ENCODE results near the gene UBE2Q1. TPM values are rescaled to one million over a fixed set of nuclear protein-coding genes. Genes with fewer than 3 reads are reported as not detected.

The UBE2Q1 gene
- total RNA-seq, 1 experiment from 2014 or later, result 62.7 TPM

DNA sequence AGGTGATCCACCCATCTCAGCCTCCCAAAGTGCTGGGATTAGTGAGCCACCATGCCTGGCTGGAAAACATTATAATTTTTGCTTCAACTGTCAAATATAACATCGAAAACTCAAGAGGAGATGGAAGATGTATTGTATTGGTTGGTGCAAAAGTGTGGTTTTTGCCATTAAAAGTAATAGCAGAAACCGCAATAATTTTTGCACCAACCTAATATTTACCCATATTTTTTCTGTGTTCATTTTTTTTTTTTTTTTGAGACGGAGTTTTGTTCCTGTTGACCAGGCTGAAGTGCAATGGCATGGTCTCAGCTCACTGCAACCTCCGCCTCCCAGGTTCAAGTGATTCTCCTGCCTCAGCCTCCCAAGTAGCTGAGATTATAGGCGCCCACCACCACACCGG lies 29.2 kb downstream of the UBE2Q1 start (continued):
- TF ChIP-seq, protein P1, sequence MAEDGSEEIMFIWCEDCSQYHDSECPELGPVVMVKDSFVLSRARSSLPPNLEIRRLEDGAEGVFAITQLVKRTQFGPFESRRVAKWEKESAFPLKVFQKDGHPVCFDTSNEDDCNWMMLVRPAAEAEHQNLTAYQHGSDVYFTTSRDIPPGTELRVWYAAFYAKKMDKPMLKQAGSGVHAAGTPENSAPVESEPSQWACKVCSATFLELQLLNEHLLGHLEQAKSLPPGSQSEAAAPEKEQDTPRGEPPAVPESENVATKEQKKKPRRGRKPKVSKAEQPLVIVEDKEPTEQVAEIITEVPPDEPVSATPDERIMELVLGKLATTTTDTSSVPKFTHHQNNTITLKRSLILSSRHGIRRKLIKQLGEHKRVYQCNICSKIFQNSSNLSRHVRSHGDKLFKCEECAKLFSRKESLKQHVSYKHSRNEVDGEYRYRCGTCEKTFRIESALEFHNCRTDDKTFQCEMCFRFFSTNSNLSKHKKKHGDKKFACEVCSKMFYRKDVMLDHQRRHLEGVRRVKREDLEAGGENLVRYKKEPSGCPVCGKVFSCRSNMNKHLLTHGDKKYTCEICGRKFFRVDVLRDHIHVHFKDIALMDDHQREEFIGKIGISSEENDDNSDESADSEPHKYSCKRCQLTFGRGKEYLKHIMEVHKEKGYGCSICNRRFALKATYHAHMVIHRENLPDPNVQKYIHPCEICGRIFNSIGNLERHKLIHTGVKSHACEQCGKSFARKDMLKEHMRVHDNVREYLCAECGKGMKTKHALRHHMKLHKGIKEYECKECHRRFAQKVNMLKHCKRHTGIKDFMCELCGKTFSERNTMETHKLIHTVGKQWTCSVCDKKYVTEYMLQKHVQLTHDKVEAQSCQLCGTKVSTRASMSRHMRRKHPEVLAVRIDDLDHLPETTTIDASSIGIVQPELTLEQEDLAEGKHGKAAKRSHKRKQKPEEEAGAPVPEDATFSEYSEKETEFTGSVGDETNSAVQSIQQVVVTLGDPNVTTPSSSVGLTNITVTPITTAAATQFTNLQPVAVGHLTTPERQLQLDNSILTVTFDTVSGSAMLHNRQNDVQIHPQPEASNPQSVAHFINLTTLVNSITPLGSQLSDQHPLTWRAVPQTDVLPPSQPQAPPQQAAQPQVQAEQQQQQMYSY (CRISPR knock-in tag; IDR thresholded peaks at IDR 0.05), result no peak
- TF ChIP-seq SMAD4 (CRISPR knock-in tag; IDR thresholded peaks at IDR 0.05) (no peak), SP1 (CRISPR knock-in tag; conservative IDR thresholded peaks at IDR 0.05) (no peak)
- TF ChIP-seq, protein P2, sequence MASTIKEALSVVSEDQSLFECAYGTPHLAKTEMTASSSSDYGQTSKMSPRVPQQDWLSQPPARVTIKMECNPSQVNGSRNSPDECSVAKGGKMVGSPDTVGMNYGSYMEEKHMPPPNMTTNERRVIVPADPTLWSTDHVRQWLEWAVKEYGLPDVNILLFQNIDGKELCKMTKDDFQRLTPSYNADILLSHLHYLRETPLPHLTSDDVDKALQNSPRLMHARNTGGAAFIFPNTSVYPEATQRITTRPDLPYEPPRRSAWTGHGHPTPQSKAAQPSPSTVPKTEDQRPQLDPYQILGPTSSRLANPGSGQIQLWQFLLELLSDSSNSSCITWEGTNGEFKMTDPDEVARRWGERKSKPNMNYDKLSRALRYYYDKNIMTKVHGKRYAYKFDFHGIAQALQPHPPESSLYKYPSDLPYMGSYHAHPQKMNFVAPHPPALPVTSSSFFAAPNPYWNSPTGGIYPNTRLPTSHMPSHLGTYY (CRISPR knock-in tag; IDR thresholded peaks at IDR 0.05), result no peak
- TF ChIP-seq, protein P3, sequence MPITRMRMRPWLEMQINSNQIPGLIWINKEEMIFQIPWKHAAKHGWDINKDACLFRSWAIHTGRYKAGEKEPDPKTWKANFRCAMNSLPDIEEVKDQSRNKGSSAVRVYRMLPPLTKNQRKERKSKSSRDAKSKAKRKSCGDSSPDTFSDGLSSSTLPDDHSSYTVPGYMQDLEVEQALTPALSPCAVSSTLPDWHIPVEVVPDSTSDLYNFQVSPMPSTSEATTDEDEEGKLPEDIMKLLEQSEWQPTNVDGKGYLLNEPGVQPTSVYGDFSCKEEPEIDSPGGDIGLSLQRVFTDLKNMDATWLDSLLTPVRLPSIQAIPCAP (CRISPR knock-in tag; IDR thresholded peaks at IDR 0.05), result no peak

DNA sequence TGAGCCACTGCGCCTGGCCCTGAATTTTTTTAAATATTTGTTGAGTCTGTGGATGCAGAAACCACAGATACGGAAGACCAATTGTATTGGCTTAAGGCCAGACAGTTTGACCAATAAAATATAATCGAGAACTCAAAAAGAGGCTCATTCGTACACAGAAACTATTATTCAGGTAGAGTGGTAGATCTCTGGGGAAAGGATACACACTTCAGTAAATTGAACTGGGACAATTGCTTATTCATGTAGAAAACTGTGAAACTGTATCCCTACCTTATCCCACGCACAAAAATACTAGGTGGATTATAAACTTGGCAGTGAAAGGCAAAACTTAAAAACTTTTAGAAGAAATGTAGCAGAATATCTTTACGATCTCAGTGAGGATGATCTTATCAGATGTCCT lies 31.3 kb downstream of the UBE2Q1 start:
- CTCF ChIA-PET, result no interaction called here
- no peak overlapping the region for H3K4me3 Mint-ChIP-seq
- POLR2A ChIA-PET, result no interaction called here
- no peak for DNase-seq (ENCODE audit: low spot score)
- no peak for ATAC-seq
- no peaks in the 10 kb centered on the region for H3K27me3 Mint-ChIP-seq (ENCODE audit: low read depth)
- H3K27ac Mint-ChIP-seq, result no peak overlapping the region
- no peaks in the 10 kb centered on the region for H3K4me1 Mint-ChIP-seq
- H3K9me3 Mint-ChIP-seq, result peaks cover 7% of the 10 kb centered on the region
- TF ChIP-seq ZNF423 (CRISPR knock-in tag; IDR thresholded peaks at IDR 0.05) (no peak), CBFB (CRISPR knock-in tag; IDR thresholded peaks at IDR 0.05; ENCODE audit: low read depth) (no peak), NFE2L1 (CRISPR knock-in tag; IDR thresholded peaks at IDR 0.05) (no peak), KAT7 (CRISPR knock-in tag; IDR thresholded peaks at IDR 0.05; ENCODE audit: borderline replicate concordance) (no peak)
- TF ChIP-seq, protein P4, sequence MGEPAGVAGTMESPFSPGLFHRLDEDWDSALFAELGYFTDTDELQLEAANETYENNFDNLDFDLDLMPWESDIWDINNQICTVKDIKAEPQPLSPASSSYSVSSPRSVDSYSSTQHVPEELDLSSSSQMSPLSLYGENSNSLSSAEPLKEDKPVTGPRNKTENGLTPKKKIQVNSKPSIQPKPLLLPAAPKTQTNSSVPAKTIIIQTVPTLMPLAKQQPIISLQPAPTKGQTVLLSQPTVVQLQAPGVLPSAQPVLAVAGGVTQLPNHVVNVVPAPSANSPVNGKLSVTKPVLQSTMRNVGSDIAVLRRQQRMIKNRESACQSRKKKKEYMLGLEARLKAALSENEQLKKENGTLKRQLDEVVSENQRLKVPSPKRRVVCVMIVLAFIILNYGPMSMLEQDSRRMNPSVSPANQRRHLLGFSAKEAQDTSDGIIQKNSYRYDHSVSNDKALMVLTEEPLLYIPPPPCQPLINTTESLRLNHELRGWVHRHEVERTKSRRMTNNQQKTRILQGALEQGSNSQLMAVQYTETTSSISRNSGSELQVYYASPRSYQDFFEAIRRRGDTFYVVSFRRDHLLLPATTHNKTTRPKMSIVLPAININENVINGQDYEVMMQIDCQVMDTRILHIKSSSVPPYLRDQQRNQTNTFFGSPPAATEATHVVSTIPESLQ (CRISPR knock-in tag; IDR thresholded peaks at IDR 0.05), result no peak
- TF ChIP-seq, protein P5, sequence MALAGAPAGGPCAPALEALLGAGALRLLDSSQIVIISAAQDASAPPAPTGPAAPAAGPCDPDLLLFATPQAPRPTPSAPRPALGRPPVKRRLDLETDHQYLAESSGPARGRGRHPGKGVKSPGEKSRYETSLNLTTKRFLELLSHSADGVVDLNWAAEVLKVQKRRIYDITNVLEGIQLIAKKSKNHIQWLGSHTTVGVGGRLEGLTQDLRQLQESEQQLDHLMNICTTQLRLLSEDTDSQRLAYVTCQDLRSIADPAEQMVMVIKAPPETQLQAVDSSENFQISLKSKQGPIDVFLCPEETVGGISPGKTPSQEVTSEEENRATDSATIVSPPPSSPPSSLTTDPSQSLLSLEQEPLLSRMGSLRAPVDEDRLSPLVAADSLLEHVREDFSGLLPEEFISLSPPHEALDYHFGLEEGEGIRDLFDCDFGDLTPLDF (CRISPR knock-in tag; IDR thresholded peaks at IDR 0.05), result no peak
- TF ChIP-seq, protein P6, sequence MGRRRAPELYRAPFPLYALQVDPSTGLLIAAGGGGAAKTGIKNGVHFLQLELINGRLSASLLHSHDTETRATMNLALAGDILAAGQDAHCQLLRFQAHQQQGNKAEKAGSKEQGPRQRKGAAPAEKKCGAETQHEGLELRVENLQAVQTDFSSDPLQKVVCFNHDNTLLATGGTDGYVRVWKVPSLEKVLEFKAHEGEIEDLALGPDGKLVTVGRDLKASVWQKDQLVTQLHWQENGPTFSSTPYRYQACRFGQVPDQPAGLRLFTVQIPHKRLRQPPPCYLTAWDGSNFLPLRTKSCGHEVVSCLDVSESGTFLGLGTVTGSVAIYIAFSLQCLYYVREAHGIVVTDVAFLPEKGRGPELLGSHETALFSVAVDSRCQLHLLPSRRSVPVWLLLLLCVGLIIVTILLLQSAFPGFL (CRISPR knock-in tag; IDR thresholded peaks at IDR 0.05; ENCODE audit: borderline replicate concordance), result no peak
- H3K36me3 Mint-ChIP-seq, result no peaks in the 10 kb centered on the region

DNA sequence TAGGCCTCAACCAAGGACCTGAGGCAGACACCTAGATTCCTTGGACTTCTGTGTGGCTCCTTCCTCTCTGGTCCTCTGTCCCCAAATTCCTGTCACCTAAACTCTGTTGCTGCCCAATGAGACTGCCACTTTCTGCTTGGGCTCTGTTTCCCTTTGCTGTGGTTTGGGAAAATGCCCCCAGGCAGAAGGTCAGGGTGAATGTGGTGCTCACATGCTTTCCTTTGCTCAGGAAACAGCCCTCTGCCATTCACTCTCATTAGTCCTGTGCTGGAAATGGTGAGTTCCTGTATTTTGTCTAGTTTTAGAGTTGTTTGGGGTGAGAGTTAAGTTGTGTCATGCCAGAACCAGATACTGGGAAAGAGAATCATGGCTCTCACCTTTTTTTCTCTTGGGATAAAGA lies 33.6 kb downstream of the UBE2Q1 start:
- ChIA-PET CTCF (interaction anchor here (2.3 kb wide), 1 partner anchor 22 kb away, joined by 10 read pairs; no protein-coding TSS in a partner anchor), POLR2A (no interaction called here)
- ATAC-seq (no peak), DNase-seq (ENCODE audit: low spot score) (no peak)
- H3K27me3 Mint-ChIP-seq (ENCODE audit: low read depth), result no peaks in the 10 kb centered on the region
- H3K4me3 Mint-ChIP-seq, result no peak overlapping the region
- no peaks in the 10 kb centered on the region for H3K36me3 Mint-ChIP-seq
- no peak overlapping the region for H3K27ac Mint-ChIP-seq
- no peaks in the 10 kb centered on the region for H3K4me1 Mint-ChIP-seq
- no peaks in the 10 kb centered on the region for H3K9me3 Mint-ChIP-seq
- TF ChIP-seq, protein P7, sequence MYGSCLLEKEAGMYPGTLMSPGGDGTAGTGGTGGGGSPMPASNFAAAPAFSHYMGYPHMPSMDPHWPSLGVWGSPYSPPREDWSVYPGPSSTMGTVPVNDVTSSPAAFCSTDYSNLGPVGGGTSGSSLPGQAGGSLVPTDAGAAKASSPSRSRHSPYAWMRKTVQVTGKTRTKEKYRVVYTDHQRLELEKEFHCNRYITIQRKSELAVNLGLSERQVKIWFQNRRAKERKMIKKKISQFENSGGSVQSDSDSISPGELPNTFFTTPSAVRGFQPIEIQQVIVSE (CRISPR knock-in tag; IDR thresholded peaks at IDR 0.05; ENCODE audit: borderline replicate concordance), result no peak
- TF ChIP-seq, protein P8, sequence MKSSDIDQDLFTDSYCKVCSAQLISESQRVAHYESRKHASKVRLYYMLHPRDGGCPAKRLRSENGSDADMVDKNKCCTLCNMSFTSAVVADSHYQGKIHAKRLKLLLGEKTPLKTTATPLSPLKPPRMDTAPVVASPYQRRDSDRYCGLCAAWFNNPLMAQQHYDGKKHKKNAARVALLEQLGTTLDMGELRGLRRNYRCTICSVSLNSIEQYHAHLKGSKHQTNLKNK (CRISPR knock-in tag; IDR thresholded peaks at IDR 0.05), result no peak
- TF ChIP-seq PRRX2 (CRISPR knock-in tag; IDR thresholded peaks at IDR 0.05), result no peak
- TF ChIP-seq EMX1 (CRISPR knock-in tag; IDR thresholded peaks at IDR 0.05), result no peak
- TF ChIP-seq, protein P9, sequence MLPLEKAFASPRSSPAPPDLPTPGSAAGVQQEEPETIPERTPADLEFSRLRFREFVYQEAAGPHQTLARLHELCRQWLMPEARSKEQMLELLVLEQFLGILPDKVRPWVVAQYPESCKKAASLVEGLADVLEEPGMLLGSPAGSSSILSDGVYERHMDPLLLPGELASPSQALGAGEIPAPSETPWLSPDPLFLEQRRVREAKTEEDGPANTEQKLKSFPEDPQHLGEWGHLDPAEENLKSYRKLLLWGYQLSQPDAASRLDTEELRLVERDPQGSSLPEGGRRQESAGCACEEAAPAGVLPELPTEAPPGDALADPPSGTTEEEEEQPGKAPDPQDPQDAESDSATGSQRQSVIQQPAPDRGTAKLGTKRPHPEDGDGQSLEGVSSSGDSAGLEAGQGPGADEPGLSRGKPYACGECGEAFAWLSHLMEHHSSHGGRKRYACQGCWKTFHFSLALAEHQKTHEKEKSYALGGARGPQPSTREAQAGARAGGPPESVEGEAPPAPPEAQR (CRISPR knock-in tag; IDR thresholded peaks at IDR 0.05), result no peak
- TF ChIP-seq, protein P10, sequence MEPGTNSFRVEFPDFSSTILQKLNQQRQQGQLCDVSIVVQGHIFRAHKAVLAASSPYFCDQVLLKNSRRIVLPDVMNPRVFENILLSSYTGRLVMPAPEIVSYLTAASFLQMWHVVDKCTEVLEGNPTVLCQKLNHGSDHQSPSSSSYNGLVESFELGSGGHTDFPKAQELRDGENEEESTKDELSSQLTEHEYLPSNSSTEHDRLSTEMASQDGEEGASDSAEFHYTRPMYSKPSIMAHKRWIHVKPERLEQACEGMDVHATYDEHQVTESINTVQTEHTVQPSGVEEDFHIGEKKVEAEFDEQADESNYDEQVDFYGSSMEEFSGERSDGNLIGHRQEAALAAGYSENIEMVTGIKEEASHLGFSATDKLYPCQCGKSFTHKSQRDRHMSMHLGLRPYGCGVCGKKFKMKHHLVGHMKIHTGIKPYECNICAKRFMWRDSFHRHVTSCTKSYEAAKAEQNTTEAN (CRISPR knock-in tag; IDR thresholded peaks at IDR 0.05), result no peak
- TF ChIP-seq RORB (CRISPR knock-in tag; IDR thresholded peaks at IDR 0.05), result no peak
- TF ChIP-seq ZNF396 (CRISPR knock-in tag; IDR thresholded peaks at IDR 0.05; ENCODE audit: borderline replicate concordance), result no peak
- no peak for TF ChIP-seq ZNF423 (CRISPR knock-in tag; IDR thresholded peaks at IDR 0.05)

Measured in WTC11 (cell line).